GM21786 (cell line): ENCODE results near the gene BTBD19.
A peak's percentile ranks its signal among the peaks of the same experiment; 100 is the strongest.
"Not testable (repeated sequence)": the region's sequence is repeated elsewhere in the genome, so short reads cannot be mapped to it uniquely, and the experiment has no call there.

Experiments
- ATAC-seq: cut with Tn5 transposase; IDR thresholded peaks from one replicate; pipeline ENCODE4 v1.9.1; 2021; ENCODE audit not compliant: unreplicated experiment

BTBD19 gene

DNA sequence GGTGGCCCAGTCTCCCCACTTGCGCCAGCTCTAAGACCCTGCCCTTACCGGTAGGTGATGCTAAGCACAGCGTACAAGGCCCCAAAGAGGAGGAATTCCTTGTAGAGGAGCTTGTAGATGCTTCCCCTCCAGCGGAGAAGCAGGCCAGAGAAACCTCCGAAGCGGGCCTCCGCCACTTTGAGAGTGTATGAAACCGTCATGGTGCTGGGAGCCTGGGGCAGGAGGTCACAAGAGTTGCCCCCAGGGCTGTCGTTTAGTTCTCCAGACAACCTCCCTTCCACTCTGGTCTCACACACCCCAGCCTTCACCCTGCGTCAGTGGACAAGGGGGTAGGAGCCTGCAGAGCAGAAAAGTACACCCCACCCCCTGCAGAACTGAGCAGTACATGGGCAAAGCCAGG lies 20.8 kb upstream of the BTBD19 start:
- no peak for ATAC-seq

DNA sequence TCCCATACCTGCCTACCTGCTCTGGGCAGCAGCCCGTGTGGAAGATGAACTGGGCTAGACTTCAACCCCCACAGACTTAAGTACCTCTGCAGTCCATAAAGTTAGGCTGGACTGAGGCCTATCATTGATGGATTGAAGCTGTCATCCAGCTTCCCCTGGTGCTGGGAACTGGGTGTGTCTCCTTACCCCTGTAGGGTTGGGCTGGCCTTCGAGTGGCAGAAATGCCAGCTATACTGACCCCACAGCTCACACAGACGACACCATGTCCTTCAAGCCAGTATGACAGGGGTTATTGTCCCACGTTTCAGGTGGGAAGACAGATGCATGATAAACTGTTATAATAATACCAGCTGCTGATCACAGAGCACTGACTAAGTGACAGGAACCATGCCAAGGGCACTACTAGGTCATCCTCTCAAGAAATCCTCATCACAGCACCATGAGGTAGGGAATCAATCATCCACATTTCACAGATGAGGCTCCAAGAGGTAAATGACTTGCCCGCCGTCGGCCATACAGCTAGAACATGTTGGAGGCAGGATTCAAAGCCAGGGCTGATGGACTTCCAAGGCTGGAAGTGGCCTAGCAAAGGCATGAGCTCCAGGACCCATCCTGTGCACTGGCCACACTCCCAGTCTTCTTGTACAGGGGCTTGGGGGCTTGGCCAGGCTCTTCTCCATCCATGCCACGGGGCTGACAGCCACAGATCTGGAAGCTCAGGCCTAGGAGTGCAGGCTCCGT lies 20.0 kb upstream of the BTBD19 start, which contains the start of gene BEST4:
Gene BEST4 (minus strand): TSS at position 51 of the 741 bp plus-strand sequence. CDS start 465 bp downstream, outside the sequence.
- no peak for ATAC-seq

DNA sequence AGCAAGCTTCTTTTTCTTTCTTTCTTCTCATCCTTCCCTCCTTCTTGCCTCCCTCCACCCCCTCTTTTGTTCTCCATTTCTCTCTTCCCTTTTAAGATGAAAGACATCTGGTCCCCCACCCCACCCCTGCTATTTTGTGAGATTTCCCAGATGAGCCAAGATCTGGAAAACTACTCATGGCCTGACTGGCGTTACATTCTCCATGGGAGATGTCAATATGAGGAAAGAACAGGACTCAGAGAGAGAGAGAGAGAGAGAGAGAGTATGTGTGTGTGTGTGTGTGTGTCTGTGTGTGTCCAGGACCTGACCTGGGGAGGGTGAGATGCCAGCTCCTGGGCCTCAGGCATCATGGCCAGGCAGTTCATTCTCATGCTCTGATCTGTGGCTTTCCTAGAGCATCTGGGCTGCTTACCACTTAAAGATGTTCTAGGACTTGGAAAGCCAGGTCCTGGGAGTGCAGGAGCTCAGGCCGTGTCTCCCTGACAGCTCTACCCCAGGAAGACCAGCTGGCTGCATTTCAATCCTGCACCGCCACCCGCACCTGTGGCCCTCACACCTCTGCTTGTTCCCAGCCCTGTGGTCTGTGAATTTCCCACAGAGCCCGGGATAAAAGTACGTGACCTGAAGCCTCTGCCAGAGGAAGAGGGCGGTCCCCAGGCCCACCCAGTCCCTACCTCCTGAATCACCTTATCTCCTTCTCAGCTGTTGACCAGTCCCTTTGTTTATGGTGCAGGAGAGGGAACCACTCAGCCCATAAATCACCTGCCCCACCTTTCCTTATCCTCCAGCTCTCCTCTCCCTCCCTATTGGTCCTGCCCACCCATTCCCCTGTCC lies 17.1 kb upstream of the BTBD19 start:
- no peak for ATAC-seq

DNA sequence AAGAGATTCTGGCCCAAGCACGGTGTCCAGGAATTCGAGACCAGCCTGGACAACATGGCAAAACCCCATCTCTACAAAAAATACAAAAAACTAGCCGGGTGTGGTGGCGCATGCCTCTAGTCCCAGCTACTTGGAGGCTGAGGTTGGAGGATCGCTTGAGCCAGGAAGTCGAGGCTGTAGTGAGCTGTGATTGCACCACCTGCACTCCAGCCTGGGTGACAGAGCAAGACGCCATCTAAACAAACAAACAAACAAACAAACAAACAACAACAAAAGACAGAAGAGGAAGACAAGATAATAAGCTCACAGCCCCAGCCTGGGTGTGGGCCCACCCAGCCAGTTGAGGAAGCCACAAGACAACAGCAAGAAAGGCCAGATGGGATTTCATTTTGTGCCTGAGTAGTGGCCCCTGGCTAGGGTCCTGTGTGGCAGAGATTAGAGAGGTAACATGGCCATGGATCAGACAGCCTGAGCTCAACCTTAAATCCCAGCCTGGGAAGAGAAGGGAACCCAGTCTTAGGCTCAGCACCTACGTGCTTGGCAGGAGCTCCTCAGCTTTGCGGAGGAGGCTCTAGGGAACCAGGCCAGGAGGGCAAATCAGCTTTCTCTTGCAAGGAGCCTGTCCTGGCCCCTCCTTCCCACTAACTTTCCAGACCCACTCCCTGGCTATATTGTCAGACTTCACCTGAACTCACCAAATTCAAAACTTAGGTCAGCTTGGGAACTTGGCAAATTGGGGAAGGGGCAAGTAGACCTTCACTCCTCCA lies 15.4 kb upstream of the BTBD19 start:
- ATAC-seq = no peak

DNA sequence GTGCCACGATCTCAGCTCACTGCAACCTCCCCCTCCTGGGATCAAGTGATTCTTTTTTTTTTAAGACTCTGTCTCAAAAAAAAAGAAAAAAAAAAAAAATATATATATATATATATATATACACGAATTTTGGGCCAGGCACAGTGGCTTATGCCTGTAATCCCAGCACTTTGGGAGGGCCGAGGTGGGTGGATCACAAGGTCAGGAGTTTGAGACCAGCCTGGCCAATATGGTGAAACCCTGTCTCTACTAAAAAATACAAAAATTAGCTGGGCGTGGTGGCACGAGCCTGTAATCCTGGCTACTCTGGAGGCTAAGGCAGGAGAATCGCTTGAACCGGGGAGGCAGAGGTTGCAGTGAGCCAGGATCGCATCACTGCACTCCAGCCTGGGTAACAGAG lies 10.4 kb upstream of the BTBD19 start:
- not testable (repeated sequence) for ATAC-seq

DNA sequence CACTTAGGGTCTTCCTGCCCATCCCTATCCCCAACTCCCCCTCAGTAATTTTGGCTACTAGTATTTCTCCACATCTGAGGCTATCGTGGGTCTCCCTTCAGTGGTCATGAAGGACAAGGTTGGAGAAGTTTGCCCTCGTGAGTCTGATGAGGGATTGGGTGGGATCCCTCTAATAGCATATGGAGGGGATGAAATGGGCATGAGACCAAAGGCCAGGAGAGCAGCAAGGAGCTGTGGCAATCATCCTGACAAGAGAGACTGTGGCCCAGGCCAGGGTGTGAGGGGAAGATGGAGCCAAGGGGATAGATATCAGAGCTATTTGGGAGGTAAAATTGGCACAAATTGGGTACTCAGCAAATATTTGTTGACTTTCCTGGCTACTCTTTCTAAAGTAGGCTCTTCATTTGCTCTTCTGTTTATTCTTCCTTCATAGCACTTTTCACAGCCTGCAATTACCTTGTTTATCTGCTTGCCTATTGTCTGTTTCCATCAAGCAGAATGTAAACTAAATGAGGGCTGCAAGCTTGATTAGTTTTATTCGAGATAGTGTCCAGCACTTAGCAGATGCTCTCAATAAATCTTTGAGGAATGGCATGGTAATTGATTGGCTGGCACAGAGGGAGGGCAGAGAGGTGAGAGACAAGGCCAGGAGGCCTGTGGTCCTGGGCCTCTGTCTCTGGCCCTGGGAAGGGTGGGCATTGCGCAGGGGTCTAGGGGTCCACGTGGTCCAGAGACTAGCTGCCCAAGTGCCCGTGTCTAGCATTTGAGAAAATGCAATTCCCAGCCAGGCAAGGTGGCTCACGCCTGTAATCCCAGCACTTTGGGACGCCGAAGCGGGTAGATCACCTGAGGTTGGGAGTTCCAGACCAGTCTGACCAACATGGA lies 9.6 kb upstream of the BTBD19 start:
- no peak for ATAC-seq

DNA sequence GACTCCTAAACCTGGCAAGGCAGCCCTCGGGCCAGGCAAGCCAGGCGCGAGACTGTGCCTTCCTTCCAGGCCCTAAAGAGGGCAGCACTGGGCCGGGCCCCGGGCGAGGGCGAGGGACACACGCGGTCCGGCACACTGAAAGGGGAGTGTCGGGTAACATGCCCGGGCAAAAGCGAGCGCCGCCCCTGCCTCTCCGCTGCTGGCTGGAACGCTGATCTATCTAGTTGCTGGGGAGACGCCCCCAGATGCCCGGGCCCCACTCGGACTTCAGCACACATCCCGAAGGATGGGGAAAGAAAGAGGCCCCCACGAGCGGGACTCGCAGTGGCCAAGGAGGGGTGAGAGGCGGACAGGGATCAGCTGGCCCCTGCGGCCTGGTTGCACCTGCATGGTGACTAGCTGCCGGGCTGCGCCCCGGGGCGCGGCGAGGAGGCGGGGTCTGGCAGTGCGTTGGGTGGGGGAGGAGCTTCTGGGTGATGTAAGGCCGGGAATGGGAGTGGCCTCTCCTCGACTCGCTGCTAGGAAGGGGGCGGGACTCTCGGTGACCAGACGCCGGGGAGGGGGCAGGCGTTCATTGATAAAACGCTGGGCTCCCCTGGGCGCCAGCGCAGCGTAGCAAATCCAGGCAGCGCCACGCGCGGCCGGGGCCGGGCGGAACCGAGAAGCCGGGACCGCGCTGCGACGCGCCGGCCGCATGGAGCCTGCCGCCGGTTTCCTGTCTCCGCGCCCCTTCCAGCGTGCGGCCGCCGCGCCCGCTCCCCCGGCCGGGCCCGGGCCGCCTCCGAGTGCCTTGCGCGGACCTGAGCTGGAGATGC lies 8.3 kb upstream of the BTBD19 start, which contains the start of gene PLK3:
Gene PLK3 (plus strand): TSS at position 608 of the 815 bp plus-strand sequence. CDS start 87 bp downstream, at position 695.
- peak; percentile 79 for ATAC-seq

DNA sequence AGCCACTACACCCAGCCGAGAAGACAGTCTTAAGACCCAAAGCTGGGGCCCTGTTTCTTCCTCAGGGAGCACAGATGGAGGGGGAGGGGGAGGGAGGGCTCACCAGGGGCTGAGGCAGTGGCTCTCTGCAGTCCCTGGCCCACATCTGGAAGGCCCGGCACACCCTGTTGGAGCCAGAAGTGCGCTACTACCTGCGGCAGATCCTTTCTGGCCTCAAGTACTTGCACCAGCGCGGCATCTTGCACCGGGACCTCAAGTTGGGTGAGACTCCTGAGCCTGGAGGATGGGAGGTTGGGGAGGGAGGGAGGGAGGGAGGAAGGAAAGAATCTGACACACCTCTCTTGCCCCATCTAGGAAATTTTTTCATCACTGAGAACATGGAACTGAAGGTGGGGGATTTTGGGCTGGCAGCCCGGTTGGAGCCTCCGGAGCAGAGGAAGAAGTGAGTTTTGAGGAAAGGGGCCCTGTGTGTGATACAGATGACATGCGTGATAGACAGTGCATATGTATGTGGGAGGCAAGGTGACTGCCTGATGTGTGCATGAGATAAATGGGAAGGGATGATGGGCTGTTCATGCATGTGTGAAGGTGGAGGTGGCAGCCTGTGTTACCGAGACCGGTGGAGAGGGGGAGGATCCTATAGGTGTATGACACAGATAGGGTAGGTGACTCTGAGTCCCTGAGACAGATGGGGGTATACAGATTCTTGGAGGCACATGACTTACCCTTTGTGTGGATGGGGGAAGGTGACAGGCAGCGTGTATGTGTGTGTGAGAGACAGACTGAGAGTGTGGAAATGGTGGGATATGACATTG lies 6.6 kb upstream of the BTBD19 start:
- ATAC-seq = no peak

DNA sequence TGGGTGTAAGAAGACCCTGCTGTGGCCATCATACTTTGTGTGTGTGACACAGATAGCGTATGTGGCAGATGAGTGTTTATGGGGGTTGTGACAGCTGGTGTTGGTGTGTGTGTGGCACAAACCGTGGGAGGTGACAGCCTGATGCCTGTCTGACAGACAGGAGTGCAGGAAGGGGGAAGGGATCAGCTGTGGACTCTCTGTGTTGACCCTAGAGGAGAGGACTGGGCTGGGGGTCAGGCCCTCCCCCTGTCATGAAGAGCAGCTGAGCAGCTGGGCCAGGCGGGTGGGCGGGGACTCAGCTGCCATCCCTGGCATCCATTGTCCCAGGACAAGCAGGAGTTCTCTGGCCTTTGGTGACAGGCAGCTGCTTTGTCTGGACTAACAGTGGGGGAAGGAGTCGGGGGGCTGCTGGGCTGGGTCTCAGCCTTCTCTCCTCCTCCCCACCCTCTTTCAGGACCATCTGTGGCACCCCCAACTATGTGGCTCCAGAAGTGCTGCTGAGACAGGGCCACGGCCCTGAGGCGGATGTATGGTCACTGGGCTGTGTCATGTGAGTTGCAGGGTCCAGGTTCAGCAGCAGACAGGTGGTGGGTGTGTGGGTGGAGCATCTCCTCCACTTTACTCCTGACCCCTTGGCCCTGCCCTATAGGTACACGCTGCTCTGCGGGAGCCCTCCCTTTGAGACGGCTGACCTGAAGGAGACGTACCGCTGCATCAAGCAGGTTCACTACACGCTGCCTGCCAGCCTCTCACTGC lies 5.8 kb upstream of the BTBD19 start:
- ATAC-seq = no peak

DNA sequence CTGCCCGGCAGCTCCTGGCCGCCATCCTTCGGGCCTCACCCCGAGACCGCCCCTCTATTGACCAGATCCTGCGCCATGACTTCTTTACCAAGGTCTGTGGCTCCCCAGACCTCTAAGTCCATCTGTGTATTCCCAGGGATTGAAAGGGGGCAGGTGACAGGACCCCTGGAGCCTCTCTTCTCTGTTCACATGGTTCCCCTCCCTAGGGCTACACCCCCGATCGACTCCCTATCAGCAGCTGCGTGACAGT lies 5.3 kb upstream of the BTBD19 start:
- ATAC-seq = no peak

DNA sequence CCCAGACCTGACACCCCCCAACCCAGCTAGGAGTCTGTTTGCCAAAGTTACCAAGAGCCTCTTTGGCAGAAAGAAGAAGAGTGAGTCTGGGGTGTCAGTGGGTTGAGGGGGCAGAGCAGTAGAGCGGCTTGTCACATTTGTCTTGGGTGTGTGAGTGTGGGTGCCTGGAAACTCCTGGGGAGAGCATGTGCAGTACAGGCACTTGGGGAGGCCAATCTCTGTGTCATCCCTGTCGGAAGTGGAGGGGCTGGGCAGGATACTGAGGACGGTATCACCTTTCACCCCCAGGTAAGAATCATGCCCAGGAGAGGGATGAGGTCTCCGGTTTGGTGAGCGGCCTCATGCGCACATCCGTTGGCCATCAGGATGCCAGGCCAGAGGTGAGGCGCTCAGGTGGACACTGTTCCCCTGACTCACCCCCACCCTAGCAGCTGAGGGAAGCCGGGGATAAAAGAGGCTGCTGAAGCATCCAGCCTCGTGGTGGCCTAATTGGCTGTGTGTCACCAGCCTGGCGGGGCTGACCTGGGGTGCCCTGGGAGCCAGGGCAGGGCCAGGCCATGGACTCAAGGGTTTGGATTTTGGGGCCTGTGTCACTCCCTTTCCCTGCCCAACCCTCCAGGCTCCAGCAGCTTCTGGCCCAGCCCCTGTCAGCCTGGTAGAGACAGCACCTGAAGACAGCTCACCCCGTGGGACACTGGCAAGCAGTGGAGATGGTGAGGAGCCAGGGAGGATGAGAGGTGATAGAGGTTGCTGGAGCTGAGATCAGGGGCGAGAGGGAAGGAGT lies 4.8 kb upstream of the BTBD19 start:
- ATAC-seq = no peak

DNA sequence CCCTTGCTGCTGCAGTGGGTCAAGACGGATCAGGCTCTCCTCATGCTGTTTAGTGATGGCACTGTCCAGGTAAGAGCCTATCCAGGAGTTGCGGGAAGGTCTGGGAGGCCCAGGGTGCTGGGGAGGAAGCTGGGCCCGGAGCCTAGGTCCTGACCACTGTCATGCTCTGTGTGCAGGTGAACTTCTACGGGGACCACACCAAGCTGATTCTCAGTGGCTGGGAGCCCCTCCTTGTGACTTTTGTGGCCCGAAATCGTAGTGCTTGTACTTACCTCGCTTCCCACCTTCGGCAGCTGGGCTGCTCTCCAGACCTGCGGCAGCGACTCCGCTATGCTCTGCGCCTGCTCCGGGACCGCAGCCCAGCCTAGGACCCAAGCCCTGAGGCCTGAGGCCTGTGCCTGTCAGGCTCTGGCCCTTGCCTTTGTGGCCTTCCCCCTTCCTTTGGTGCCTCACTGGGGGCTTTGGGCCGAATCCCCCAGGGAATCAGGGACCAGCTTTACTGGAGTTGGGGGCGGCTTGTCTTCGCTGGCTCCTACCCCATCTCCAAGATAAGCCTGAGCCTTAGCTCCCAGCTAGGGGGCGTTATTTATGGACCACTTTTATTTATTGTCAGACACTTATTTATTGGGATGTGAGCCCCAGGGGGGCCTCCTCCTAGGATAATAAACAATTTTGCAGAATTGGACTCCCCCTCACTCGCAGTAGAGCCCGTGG lies 2.9 kb upstream of the BTBD19 start:
- no peak for ATAC-seq

DNA sequence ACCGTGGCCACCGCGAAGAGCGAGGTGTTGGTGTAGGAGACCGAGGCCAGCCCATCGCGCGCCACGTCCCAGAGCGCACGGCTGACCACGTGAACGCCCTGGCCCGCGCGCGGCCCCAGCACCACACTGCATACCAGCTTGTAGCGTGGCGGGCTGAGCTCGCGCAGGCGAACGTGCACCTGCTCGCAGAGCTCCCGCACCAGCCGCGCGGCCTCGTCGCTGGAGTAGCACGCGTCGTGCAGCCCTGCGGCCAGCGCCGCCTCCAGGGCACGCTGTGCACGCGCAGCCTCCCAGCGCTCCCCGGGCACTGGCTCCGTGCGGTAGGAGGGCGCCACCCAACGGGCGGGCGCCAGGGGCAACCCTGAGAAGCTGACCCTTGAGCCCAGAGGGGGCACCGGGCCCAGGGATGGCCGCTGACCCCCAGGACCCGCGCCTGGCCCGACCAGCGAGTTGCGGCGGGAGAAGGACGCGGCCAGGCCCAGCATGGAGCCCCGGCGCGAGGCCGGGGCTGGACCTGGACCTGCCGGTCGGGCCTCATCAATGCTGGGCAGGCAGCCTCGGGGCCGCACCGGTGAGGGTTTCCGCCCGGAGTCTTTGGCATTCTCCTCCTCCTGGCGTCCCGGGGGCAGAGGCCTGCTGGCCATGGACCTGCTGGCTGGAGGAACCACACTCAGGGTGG lies 2.2 kb upstream of the BTBD19 start:
- no peak for ATAC-seq

DNA sequence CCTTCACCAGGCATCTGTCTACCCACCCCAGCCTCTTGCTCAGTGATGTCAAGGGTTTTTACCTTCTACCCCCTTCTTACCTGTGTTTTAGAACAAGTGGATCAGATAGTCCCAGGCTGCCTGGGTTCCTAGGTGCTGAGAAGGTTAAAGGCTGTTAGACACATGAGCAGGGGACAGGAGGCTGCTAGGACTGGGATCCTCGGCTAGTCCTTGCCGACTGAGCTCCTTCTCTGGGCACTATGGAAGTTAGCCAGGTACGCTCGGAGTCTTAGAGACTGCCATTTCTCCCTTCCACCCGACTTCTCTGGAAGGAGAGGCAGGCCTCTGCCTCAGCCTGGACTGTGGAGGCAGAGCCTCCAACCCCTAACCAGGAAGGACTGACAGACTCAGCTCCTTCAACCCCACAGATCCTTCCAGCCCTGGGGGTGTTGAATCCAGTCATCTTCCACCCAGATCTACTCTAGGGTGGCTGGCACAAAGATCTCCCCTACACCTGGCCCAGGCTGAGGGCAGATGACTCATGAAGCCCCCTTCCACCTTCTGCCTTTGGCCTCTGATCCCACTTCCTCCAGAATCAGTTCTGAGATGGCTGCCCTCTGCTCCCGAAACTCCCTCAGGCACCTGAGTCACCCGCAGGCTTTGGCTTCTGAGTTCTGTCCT lies 1.5 kb upstream of the BTBD19 start, which contains the start of gene DYNLT4:
Gene DYNLT4 (minus strand): TSS at position 648 of the 660 bp plus-strand sequence. CDS start 683 bp downstream, outside the sequence.
- no peak for ATAC-seq

DNA sequence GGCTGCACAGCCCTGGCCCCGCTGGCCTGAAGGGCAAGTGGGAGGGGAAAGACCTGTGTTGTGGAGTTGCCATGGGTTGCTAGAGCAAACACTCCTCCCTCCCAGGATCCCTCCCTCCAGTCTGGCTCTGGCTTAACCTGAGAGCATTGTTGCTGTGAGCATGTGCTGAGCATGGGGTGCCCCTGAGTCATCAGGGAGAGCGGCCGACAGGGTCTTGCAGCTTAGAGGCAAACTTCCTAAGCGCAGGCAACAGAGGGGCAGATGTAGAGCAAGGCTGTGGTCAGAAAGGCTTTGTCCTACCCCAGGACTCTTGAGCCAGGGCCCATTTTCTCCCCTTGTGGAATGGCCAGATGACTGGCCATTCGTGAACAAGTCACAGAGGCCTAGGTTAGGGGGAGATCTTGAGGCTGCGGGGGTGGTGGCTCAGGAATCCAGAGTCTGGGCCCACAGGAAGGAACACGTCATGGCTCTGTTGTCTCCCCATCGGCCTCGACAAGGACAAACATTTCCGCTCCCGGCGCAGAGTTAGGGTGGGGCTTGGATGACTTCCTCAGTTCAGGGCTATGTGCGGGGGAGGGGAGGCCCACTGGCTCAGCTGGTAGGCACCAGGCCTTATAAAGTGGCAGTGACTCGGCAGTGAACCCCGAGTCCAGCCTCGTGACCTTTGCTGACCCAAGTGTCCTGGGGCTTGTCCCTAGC lies 810 bp upstream of the BTBD19 start:
- ATAC-seq = peak; percentile 39
